Epithelial cell of esophagus (primary cell): ENCODE measurements around the gene BBLN.

Experiments used
- DNase-seq: peaks from one replicate; pipeline ENCODE4 v3.0.0; 2010; ENCODE audit warnings: low read depth
- H3K4me3 ChIP-seq: 2 replicates; pipeline ENCODE4 v1.5.1; 2011; ENCODE audit warnings: mild to moderate bottlenecking, low read length, control low read depth
- TF ChIP-seq, protein P1 (sequence below): IDR thresholded peaks from 2 replicates; pipeline ENCODE4 v1.5.1; 2011; ENCODE audit warnings: low read depth, mild to moderate bottlenecking, low read length, control low read depth, inconsistent platforms; ENCODE audit not compliant: insufficient read depth; ENCODE audit errors: missing control alignments

Gene BBLN

GRCh38 chr9:128143525-128144238 lies 16.4 kb upstream of the BBLN start:
- TF ChIP-seq, protein P1, sequence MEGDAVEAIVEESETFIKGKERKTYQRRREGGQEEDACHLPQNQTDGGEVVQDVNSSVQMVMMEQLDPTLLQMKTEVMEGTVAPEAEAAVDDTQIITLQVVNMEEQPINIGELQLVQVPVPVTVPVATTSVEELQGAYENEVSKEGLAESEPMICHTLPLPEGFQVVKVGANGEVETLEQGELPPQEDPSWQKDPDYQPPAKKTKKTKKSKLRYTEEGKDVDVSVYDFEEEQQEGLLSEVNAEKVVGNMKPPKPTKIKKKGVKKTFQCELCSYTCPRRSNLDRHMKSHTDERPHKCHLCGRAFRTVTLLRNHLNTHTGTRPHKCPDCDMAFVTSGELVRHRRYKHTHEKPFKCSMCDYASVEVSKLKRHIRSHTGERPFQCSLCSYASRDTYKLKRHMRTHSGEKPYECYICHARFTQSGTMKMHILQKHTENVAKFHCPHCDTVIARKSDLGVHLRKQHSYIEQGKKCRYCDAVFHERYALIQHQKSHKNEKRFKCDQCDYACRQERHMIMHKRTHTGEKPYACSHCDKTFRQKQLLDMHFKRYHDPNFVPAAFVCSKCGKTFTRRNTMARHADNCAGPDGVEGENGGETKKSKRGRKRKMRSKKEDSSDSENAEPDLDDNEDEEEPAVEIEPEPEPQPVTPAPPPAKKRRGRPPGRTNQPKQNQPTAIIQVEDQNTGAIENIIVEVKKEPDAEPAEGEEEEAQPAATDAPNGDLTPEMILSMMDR: no peak
- H3K4me3 ChIP-seq: no peak overlapping the region
- no peak for DNase-seq

- no peak for DNase-seq
- TF ChIP-seq, protein P1: no peak
- no peak overlapping the region for H3K4me3 ChIP-seq
These were observed 15.6 kb upstream of the BBLN start for GRCh38 chr9:128144239-128145181.

DNA sequence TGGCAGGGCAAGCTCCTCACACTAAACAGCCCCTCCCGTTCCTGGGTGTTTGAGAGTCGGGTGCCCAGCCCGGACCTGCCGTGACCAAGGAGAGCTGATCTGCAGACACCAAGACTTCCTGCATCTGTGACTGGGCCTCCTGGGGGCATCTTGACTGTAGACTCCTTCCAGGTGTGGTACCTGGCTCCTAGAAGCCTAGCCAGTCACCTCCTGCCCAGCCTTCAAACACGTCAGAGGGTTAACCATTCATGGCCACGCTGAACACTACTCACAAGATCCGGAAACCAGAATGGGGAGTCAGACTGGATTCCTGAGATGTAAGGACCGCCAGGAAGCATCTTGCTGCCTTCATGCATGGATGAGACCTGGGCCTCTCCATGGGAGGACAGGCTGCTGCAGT lies 14.5 kb upstream of the BBLN start:
- peak; percentile 99 for DNase-seq
- TF ChIP-seq, protein P1: no peak

DNA sequence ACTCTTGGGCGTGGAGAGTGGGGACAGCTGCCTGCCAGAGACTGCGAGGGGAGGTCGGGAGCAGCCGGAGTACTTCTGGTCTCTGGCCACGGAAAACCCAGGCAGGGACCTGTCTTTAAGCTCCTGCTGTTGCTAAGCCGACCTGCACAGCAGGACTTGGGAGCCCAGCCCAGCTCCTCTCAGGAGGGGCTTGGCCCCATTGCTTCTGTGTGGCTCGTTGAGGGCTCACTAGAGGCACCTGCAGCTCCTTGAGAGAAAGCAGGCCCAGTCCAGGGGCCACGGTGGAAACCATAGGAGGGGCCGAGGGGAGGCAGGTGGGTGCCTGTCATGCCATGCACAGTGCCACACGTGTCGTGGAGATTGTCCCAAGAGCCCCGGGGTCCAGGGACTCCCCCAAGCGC lies 14.1 kb upstream of the BBLN start:
- TF ChIP-seq, protein P1: no peak
- no peak overlapping the region for H3K4me3 ChIP-seq
- no peak for DNase-seq

More for the DNA sequence above, 14.5 kb upstream of the BBLN start:
- H3K4me3 ChIP-seq: no peak overlapping the region

DNA sequence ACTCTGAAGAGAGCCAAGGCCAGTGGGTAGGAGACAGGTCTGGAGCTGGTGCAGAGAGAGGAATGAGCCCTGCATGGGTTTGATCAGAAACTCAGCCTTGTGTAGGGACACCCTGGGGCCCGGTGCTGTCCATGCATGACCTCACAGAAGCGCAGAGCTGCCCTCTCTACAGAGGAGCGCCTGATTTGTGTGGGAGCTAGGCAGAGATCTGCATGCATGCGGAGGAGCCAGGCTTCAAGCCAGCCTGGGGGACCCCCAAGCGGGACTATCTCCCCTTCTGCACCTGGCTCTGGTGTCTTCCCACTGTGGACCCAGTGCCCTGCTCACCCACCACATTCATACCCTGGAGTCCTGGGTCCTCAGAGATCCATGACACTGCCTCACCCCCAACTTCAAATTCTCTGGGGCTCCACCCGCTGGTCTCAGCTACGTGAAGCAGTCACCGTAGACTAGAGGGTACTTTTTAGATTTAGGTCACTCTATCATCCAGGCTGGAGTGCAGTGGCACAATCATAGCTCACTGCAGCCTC lies 13.4 kb upstream of the BBLN start:
- H3K4me3 ChIP-seq: no peak overlapping the region
- DNase-seq: no peak
- TF ChIP-seq, protein P1: no peak

- H3K4me3 ChIP-seq: no peak overlapping the region
- no peak for DNase-seq
- TF ChIP-seq, protein P1: no peak
These were observed 11.5 kb upstream of the BBLN start for GRCh38 chr9:128148509-128149000.
